ENCODE data around the gene GTF2I.

DNA sequence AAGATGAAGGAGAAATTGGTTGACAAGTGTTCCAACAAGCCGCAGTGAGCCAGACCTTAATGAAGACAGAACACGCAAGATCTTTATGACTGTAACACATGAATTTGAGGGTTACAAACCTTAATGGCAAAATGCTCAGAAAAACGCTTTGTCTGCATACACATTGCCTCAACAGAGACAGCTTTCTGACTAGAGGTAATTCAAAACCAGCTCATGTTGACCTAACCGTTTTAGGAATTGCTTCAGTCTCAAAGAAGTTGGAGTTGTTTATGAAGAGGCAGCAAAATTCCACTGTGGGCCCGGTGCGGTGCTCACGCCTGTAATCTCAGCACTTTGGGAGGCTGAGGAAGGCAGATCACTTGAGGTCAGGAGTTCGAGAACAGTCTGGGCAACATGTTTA is 2.2 kb upstream of the GTF2I start:
- TF ChIP-seq, protein P1, sequence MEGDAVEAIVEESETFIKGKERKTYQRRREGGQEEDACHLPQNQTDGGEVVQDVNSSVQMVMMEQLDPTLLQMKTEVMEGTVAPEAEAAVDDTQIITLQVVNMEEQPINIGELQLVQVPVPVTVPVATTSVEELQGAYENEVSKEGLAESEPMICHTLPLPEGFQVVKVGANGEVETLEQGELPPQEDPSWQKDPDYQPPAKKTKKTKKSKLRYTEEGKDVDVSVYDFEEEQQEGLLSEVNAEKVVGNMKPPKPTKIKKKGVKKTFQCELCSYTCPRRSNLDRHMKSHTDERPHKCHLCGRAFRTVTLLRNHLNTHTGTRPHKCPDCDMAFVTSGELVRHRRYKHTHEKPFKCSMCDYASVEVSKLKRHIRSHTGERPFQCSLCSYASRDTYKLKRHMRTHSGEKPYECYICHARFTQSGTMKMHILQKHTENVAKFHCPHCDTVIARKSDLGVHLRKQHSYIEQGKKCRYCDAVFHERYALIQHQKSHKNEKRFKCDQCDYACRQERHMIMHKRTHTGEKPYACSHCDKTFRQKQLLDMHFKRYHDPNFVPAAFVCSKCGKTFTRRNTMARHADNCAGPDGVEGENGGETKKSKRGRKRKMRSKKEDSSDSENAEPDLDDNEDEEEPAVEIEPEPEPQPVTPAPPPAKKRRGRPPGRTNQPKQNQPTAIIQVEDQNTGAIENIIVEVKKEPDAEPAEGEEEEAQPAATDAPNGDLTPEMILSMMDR (IDR thresholded peaks at IDR 0.05), result no peak
- no peak for TF ChIP-seq POLR2A (IDR thresholded peaks at IDR 0.05)
